B cell (primary cell): ENCODE measurements around the gene SIKE1. TPM values are rescaled to one million over a fixed set of nuclear protein-coding genes. Genes with fewer than 3 reads are reported as not detected.

Experiments used
- ATAC-seq: fragments of 200-7000 bp; cut with Tn5 transposase; one replicate; pipeline ENCODE4 v1.10.0; 2021; ENCODE audit warnings: low read depth, mild to moderate bottlenecking, moderate number of reproducible peaks, moderate library complexity
- CTCF ChIA-PET: fragments of 350-600 bp; sonication (Branson Sonifier 250); formaldehyde crosslinking; loops from one replicate; lab custom pipeline; 2021; ENCODE audit warnings: antibody characterized with exemption, inconsistent platforms; lab: Charles Lee
- POLR2A ChIA-PET: fragments of 350-600 bp; sonication (Branson Sonifier 250); formaldehyde crosslinking; loops from one replicate; lab custom pipeline; 2021; ENCODE audit warnings: antibody characterized with exemption; lab: Charles Lee
- DNase-seq: peaks from one replicate; pipeline ENCODE4 v3.0.0; 2013
- H2AFZ ChIP-seq: 2 replicates; pipeline ENCODE4 v1.6.1; 2012; ENCODE audit warnings: mild to moderate bottlenecking, low read depth, low read length; ENCODE audit not compliant: insufficient read depth, poor library complexity, severe bottlenecking
- H3K27ac ChIP-seq, 2 donors: 1 replicate in 1 of 2; 2 replicates in 1 of 2; pipeline ENCODE4 v1.5.1; 2012 to 2013; ENCODE audit warnings: low read length in 2 of 2, mild to moderate bottlenecking in 2 of 2, moderate library complexity in 1 of 2
- H3K27me3 ChIP-seq, 4 experiments: fragments of 200-600 bp in 1 of 4; sonication (generic) in 1 of 4; replicated peaks in 1 of 4; 1 replicate in 2 of 4; 2 replicates in 2 of 4; pipeline versions ENCODE4 v1.6.1 to v1.7.0; 2013 to 2016; ENCODE audit warnings: low read length in 3 of 4, mild to moderate bottlenecking in 2 of 4, mixed read lengths in 1 of 4, moderate library complexity in 1 of 4; ENCODE audit not compliant: insufficient read depth in 4 of 4, control insufficient read depth in 3 of 4; ENCODE audit errors: control extremely low read depth in 1 of 4
- H3K36me3 ChIP-seq, 2 experiments: replicated peaks in 1 of 2; 1 replicate in 1 of 2; 2 replicates in 1 of 2; pipeline versions ENCODE4 v1.6.1 to v1.7.1; 2013; ENCODE audit warnings: low read length in 1 of 2; ENCODE audit not compliant: insufficient read depth in 2 of 2, control insufficient read depth in 1 of 2; ENCODE audit errors: control extremely low read depth in 1 of 2, extremely low read depth in 1 of 2
- H3K4me1 ChIP-seq, 2 donors: fragments of 200-600 bp in 1 of 2; sonication (generic) in 1 of 2; 1 replicate in 1 of 2; 2 replicates in 1 of 2; pipeline versions ENCODE4 v1.5.1 to v1.6.1; 2013 to 2017; ENCODE audit warnings: low read length in 2 of 2; ENCODE audit not compliant: control insufficient read depth in 2 of 2, insufficient read depth in 2 of 2
- H3K4me2 ChIP-seq: replicated peaks from 2 replicates; pipeline ENCODE3; 2012; ENCODE audit warnings: mild to moderate bottlenecking, low read depth, low read length; ENCODE audit not compliant: poor library complexity, severe bottlenecking
- H3K4me3 ChIP-seq, 5 experiments: fragments of 200-600 bp in 1 of 5; sonication (generic) in 1 of 5; 1 replicate in 3 of 5; 2 replicates in 2 of 5; pipeline versions ENCODE4 v1.5.1 to v1.7.0; 2011 to 2016; ENCODE audit warnings: low read length in 4 of 5, mild to moderate bottlenecking in 4 of 5, low read depth in 2 of 5, control low read depth in 1 of 5, moderate library complexity in 1 of 5; ENCODE audit not compliant: insufficient read depth in 1 of 5; ENCODE audit errors: control extremely low read depth in 1 of 5, extremely low read depth in 1 of 5
- H3K79me2 ChIP-seq: fragments of 200-600 bp; sonication (generic); one replicate; pipeline ENCODE4 v1.6.0; 2016; ENCODE audit warnings: low read length; ENCODE audit not compliant: control insufficient read depth, insufficient read depth
- H3K9ac ChIP-seq: fragments of 200-600 bp; sonication (generic); 2 replicates; pipeline ENCODE4 v1.6.1; 2017; ENCODE audit warnings: mild to moderate bottlenecking, low read length, moderate library complexity
- H3K9me3 ChIP-seq, 3 donors: one replicate each; pipeline versions ENCODE4 v1.6.1 to v1.7.1; 2013; ENCODE audit warnings: low read length in 2 of 3; ENCODE audit not compliant: control insufficient read depth in 2 of 3, insufficient read depth in 1 of 3; ENCODE audit errors: control extremely low read depth in 1 of 3
- H4K20me1 ChIP-seq: 2 replicates; pipeline ENCODE4 v1.6.0; 2012; ENCODE audit warnings: mild to moderate bottlenecking, low read length; ENCODE audit not compliant: insufficient read depth, control insufficient read depth, poor library complexity, severe bottlenecking
- H3K27ac Mint-ChIP-seq: one replicate; pipeline ENCODE4 v1.8.0; 2021; ENCODE audit warnings: mixed read lengths
- H3K27me3 Mint-ChIP-seq: one replicate; pipeline ENCODE4 v1.8.0; 2021; ENCODE audit warnings: mixed read lengths
- H3K4me1 Mint-ChIP-seq: one replicate; pipeline ENCODE4 v1.8.0; 2021; ENCODE audit warnings: mixed read lengths
- H3K4me3 Mint-ChIP-seq: one replicate; pipeline ENCODE4 v1.8.0; 2021; ENCODE audit warnings: mixed read lengths
- H3K9me3 Mint-ChIP-seq: one replicate; pipeline ENCODE4 v1.8.0; 2022; ENCODE audit warnings: mixed read lengths; ENCODE audit not compliant: insufficient read depth
- CTCF ChIP-seq: fragments of 200-600 bp; IDR thresholded peaks from one replicate; pipeline ENCODE4 v1.8.0; 2022; ENCODE audit warnings: antibody characterized with exemption, mild to moderate bottlenecking
- EZH2 ChIP-seq: IDR thresholded peaks from 2 replicates; pipeline ENCODE4 v1.6.1; 2012; ENCODE audit warnings: borderline replicate concordance, low read depth, mild to moderate bottlenecking, moderate library complexity, low read length; ENCODE audit not compliant: insufficient read depth, poor library complexity, severe bottlenecking
- WGBS: methylation state at CpG from one replicate; pipeline ENCODE4 v1.1.5; 2013; ENCODE audit warnings: missing lambda C conversion rate; ENCODE audit not compliant: insufficient coverage; 5-methylcytosine and 5-hydroxymethylcytosine counted together
- intact Hi-C: fragments of 100-400 bp; cut with micrococcal nuclease; formaldehyde crosslinking; loops from one replicate; pipeline ENCODE4 v1.10.0; 2022
- polyA plus RNA-seq: library from polyadenylated mRNA; depleted of rRNA; stranded (reverse); fragments of >200 nt; gene quantifications from 2 replicates; pipeline ENCODE4 v1.2.3, GENCODE V29; 2012
- total RNA-seq, 2 donors: library from RNA; stranded (reverse); fragments of 120-200 nt in 1 of 2; gene quantifications; 1 replicate in 1 of 2; 2 replicates in 1 of 2; pipeline versions ENCODE4 v1.2.3 to v1.2.4, GENCODE V29; 2013 to 2022

The SIKE1 gene
- total and polyA plus RNA-seq, 2 donors (not counting 1 experiment from before 2014, with no cell fraction given), result 18.4 to 47.8 TPM

DNA sequence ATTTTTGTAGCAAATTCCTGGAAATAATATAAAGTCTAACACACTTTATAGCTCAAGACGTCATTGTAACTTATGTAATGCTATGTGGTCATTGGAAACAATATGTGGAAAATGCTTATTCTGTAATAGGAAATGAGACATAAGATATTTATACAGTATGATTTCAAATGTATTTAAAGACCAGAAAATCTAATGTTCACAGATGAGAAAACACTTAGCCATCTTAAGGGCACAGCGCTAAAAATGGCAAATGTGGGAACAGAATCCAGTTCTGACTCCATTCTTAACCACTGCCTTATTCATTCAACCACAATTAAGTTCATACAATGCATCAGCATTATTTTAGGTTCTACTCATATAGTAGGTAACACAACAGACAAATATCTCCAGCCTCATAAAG lies 35.2 kb downstream of the SIKE1 start:
- no peaks in the 10 kb centered on the region for H3K9me3 ChIP-seq
- ChIA-PET POLR2A (no interaction called here), CTCF (no interaction called here)
- H3K4me3 Mint-ChIP-seq, result no peak overlapping the region
- H3K4me2 ChIP-seq, result no peak overlapping the region
- H2AFZ ChIP-seq, result no peak overlapping the region
- no peak overlapping the region for H3K9ac ChIP-seq
- DNase-seq (no peak), ATAC-seq (no peak)
- no peak overlapping the region for H3K4me3 ChIP-seq
- H3K27ac ChIP-seq, result no peak overlapping the region
- no peaks in the 10 kb centered on the region for H3K27me3 ChIP-seq
- intact Hi-C loops, result no loop called here
- peaks cover 97% of the 10 kb centered on the region for H3K79me2 ChIP-seq
- H3K27ac Mint-ChIP-seq, result no peak overlapping the region
- H3K9me3 Mint-ChIP-seq, result no peaks in the 10 kb centered on the region
- H3K4me1 ChIP-seq, result peaks cover 0 to under 1% of the 10 kb centered on the region in 2 donors
- TF ChIP-seq EZH2 (no peak), CTCF (no peak)
- no CpG with 5 or more reads among the region's 2 CpGs for WGBS
- H3K4me1 Mint-ChIP-seq, result peaks cover 47% of the 10 kb centered on the region
- peaks cover 93% of the 10 kb centered on the region for H4K20me1 ChIP-seq
- no peaks in the 10 kb centered on the region for H3K27me3 Mint-ChIP-seq
- peaks cover 18 to 61% of the 10 kb centered on the region in 2 experiments for H3K36me3 ChIP-seq

DNA sequence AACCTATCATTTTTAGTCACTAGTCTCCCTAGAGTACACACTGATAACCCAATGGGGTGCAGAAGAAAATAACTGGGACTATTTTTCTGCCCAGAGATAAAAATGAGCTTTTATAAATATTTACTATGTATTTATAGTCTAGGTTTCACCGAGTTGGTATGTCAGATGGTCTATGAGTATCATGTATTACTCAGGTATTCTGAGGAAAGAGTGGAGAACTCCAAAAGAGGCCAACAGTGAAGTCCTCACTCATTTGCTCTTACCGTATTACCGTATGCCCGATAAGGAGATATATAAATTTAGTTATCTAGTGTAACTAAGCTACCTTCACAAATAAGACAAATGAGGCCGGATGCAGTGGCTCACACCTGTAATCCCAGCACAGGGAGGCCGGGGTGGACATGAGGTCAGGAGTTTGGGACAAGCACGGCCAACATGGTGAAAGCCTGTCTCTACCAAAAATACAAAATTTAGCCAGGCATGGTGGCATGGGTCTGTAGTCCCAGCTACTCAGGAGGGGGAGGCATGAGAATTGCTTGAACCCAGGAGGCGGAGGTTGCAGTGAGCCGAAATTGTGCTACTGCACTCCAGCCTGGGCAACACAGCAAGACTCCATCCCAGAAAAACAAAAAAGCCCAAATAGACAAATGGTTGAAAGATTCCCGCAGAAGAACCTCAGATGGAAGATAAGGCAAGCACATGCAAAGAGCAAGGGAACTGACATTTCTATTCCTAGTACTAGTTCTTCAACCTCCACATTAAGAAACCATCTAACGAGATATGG lies 38.3 kb downstream of the SIKE1 start:
- no peak overlapping the region for H3K27ac Mint-ChIP-seq

More for the DNA sequence above, 38.3 kb downstream of the SIKE1 start:
- intact Hi-C loops, result no loop called here
- Histone ChIP-seq H2AFZ (no peak overlapping the region), H3K9ac (no peak overlapping the region), H3K27me3 (no peaks in the 10 kb centered on the region), H3K4me3 (no peak overlapping the region), H3K9me3 (no peaks in the 10 kb centered on the region), H3K4me1 (no peaks in the 10 kb centered on the region), H4K20me1 (peaks cover 86% of the 10 kb centered on the region), H3K27ac (no peak overlapping the region), H3K4me2 (no peak overlapping the region), H3K36me3 (peaks cover 18 to 47% of the 10 kb centered on the region in 2 experiments), H3K79me2 (peaks cover 93% of the 10 kb centered on the region)
- ChIA-PET CTCF (no interaction called here), POLR2A (no interaction called here)
- WGBS, result 100% methylated on average over 3 of the region's 11 CpGs
- TF ChIP-seq CTCF (no peak), EZH2 (no peak)
- ATAC-seq (no peak), DNase-seq (no peak)
- Mint-ChIP-seq H3K27me3 (no peaks in the 10 kb centered on the region), H3K4me3 (no peak overlapping the region), H3K4me1 (peaks cover 28% of the 10 kb centered on the region), H3K9me3 (no peaks in the 10 kb centered on the region)
